SJCRH30 (cell line): ENCODE measurements around the gene SYK. TPM values are rescaled to one million over a fixed set of nuclear protein-coding genes. Genes with fewer than 3 reads are reported as not detected.

ENCODE experiments used
- DNase-seq, 2 experiments: peaks; one replicate each; pipeline ENCODE4 v3.0.0-alpha.2; 2015 to 2020
- H3K27ac ChIP-seq: fragments of 250-450 bp; sonication (Bioruptor Pico); 2 replicates; pipeline ENCODE4 v1.5.1; 2020; ENCODE audit warnings: mild to moderate bottlenecking, moderate library complexity
- H3K27me3 ChIP-seq: fragments of 250-450 bp; sonication (Bioruptor Pico); 2 replicates; pipeline ENCODE4 v1.5.1; 2020; ENCODE audit warnings: mild to moderate bottlenecking, moderate library complexity
- H3K36me3 ChIP-seq: fragments of 250-450 bp; sonication (Bioruptor Pico); 2 replicates; pipeline ENCODE4 v1.5.1; 2020; ENCODE audit warnings: mild to moderate bottlenecking, moderate library complexity
- H3K4me1 ChIP-seq: fragments of 250-450 bp; sonication (Bioruptor Pico); 2 replicates; pipeline ENCODE4 v1.5.1; 2020; ENCODE audit warnings: mild to moderate bottlenecking, moderate library complexity
- H3K4me3 ChIP-seq: fragments of 250-450 bp; sonication (Bioruptor Pico); 2 replicates; pipeline ENCODE4 v1.5.1; 2020; ENCODE audit warnings: mild to moderate bottlenecking, moderate library complexity
- H3K9me3 ChIP-seq: fragments of 250-450 bp; sonication (Bioruptor Pico); replicated peaks from 2 replicates; pipeline ENCODE4 v1.5.1; 2020; ENCODE audit warnings: mild to moderate bottlenecking, moderate library complexity
- total RNA-seq: library from RNA; depleted of rRNA; stranded (reverse); fragments of >200 nt; shearing (Covaris generic); gene quantifications from 2 replicates; pipeline ENCODE4 v1.2.3, GENCODE V29; 2014

SYK gene
- total RNA-seq, 1 experiment from 2014 or later = not detected

DNA sequence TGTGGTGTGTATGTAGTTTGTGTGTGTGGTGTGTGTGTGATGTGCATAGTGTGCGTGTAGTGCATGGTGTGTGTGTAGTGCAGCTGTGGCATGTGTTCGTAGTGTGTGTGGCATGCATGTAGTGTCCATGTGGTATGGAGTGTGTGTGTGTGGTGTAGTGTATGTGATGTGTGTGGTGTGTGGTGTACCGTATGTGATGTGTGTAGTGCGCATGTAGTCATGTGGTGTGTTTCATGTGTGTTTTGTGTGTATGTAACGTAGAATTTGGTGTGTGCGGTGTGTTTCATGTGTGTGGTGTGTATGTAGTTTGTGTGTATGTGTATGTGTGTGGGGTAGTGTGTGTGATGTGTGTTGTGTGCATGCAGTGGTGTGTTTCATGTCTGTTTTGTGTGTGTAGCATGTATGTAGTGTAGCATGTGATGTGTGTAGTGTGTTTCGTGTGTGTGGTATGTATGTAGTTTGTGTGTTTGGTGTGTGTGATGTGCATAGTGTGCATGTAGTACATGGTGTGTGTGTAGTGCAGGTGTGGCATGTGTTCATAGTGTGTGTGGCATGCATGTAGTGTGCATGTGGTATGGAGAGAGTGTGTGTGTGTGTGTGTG lies 40.7 kb downstream of the SYK start:
- DNase-seq = no peak
- Histone ChIP-seq H3K27ac (no peak overlapping the region), H3K4me1 (no peaks in the 10 kb centered on the region), H3K9me3 (peaks cover 5% of the 10 kb centered on the region; the same call in 1 of the 2 replicates), H3K27me3 (no peaks in the 10 kb centered on the region), H3K36me3 (no peaks in the 10 kb centered on the region), H3K4me3 (no peak overlapping the region)

DNA sequence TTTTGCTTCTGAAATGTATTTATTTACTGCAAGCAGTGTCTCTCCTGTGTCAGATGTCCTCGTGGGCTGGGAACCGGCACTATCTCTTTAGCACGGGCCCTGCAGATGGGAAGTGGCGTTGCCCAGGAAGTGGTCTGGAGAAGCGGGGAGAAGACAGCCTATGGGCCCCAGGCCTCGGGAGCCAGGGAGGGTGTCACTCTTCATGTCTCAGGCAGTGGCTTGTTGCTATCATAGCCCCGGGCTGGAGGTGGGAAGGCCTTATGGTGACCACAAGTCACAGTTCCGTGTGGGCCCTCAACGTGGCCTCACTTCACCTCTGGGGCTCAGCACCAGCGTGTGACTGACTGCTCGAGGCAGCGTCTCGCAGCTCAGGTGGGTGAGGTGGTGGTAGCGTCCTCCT lies 41.4 kb downstream of the SYK start:
- Histone ChIP-seq H3K4me1 (no peaks in the 10 kb centered on the region), H3K36me3 (no peaks in the 10 kb centered on the region), H3K4me3 (no peak overlapping the region), H3K27ac (no peak overlapping the region), H3K27me3 (no peaks in the 10 kb centered on the region), H3K9me3 (peaks cover 5% of the 10 kb centered on the region; the same call in 1 of the 2 replicates)
- DNase-seq = no peak

DNA sequence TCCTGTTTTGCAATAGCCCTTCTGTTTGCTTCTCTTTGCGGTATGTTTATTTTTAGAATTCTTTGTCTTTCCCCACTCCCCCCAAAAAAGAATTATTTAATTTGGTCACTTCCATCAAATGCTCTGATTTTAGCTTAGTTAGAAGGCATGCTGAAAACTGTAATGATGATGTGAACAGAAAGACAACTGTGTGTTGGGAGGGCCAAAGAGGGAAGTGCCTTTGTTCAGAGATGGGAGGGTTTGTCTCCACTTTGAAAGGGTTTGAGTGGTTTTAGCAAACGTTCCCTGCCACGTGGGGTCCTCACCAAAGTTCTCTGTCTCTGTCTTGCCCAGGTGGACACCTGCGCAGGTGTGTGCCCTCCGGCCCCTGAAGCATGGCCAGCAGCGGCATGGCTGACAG lies 41.9 kb downstream of the SYK start:
- no peak overlapping the region for H3K4me3 ChIP-seq
- peaks cover 5% of the 10 kb centered on the region; the same call in 1 of the 2 replicates for H3K9me3 ChIP-seq
- no peaks in the 10 kb centered on the region for H3K4me1 ChIP-seq
- no peak overlapping the region for H3K27ac ChIP-seq
- H3K36me3 ChIP-seq = no peaks in the 10 kb centered on the region
- H3K27me3 ChIP-seq = no peaks in the 10 kb centered on the region
- no peak for DNase-seq

DNA sequence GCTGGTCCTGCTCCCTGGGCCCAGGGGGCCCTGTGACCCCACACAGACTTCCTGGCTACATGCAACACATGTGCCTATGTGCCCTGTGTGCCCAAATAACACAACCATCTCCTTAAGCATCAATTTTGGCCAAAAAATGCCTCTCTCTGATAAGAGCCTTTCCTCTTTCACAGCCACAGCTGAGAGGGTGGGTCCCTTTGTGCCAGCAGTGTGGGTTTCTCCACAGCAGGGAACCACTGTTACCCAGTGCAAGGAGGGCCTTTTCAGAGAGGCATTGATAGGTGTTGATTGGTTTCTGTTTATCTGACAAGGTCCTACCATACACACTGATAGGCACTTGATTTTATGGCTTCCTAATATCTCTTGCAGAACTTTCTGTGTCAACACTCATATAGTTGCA lies 42.7 kb downstream of the SYK start:
- H3K9me3 ChIP-seq = peaks cover 5% of the 10 kb centered on the region; the same call in 1 of the 2 replicates
- H3K4me3 ChIP-seq = no peak overlapping the region
- no peak for DNase-seq
- no peak overlapping the region for H3K27ac ChIP-seq
- H3K27me3 ChIP-seq = no peaks in the 10 kb centered on the region
- H3K36me3 ChIP-seq = no peaks in the 10 kb centered on the region
- no peaks in the 10 kb centered on the region for H3K4me1 ChIP-seq

DNA sequence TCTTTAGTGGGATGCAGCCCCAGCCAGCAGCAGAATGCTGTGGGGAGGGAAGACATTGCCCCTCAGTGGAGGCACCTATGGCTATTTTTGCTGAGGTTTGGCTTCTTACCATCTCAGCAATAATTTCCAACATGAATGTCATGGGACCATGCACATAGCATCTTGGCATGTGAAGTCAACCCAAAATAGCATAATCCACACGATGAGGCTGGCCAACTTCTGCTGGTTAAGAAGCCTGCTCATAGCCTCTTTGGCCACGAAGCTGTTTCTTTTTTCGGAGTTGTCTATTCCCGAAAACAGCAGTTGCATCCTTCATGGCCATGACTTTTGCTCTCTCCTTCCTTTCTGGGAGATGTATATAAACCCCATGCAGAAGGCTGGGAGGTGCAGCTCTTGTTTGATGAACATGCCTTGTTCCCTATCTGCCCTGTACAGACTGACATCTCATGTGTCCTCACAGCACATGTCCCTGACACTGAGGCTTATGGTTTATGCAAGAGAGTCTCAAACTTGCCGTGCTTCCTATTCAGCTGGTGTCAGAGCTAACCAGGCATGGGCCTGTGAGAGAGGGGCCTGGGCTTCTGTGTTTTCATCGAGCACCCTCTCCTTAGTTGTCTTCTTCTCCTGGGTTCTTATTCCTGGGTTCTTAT lies 45.3 kb downstream of the SYK start:
- Histone ChIP-seq H3K9me3 (no peaks in the 10 kb centered on the region), H3K27ac (no peak overlapping the region), H3K36me3 (no peaks in the 10 kb centered on the region), H3K27me3 (no peaks in the 10 kb centered on the region), H3K4me3 (no peak overlapping the region), H3K4me1 (no peaks in the 10 kb centered on the region)
- DNase-seq = no peak

DNA sequence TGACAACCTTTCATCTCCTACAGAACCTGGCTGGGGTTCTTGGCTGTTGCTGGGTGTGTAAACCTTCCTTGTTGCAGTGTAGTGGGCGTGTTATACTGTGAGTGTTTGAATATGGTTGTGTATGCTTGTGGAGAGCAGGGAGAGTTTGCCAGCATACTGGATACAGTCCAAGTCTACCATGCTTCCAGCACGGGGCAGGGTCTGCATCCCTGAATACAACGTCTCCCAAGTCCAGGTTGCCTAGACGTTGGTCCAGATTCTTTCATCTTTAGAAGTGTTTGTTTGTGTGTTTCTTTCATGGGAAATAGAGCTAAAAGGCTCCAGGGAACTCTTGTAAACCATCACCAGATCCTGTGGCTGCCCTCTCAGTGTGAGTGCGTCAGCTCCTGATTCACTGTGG lies 46.4 kb downstream of the SYK start:
- H3K27ac ChIP-seq = no peak overlapping the region
- no peak for DNase-seq
- H3K36me3 ChIP-seq = no peaks in the 10 kb centered on the region
- no peak overlapping the region for H3K4me3 ChIP-seq
- H3K9me3 ChIP-seq = no peaks in the 10 kb centered on the region
- H3K4me1 ChIP-seq = no peaks in the 10 kb centered on the region
- H3K27me3 ChIP-seq = no peaks in the 10 kb centered on the region

DNA sequence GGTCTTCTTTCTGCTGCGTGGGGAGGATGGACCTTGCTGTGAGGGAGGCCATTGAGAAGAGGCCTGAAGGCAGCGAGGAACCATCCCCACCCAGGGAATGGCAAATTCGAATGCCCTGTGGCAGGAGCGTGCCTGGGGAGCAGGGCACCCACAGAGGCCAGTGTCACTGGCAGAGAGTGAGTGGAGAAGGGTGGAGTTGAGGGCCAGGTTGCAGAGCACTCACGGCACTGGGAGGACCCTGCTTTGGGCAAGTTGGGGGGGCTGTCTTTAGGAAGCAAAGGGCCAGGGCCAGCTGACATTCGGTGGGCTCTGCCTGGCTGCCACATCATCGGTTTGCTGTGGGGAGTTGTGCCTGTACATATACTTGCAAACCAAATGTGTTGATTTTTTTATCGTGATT lies 47.2 kb downstream of the SYK start:
- no peak for DNase-seq
- no peak overlapping the region for H3K4me3 ChIP-seq
- H3K9me3 ChIP-seq = no peaks in the 10 kb centered on the region
- H3K36me3 ChIP-seq = no peaks in the 10 kb centered on the region
- H3K27me3 ChIP-seq = no peaks in the 10 kb centered on the region
- H3K27ac ChIP-seq = no peak overlapping the region
- no peaks in the 10 kb centered on the region for H3K4me1 ChIP-seq

DNA sequence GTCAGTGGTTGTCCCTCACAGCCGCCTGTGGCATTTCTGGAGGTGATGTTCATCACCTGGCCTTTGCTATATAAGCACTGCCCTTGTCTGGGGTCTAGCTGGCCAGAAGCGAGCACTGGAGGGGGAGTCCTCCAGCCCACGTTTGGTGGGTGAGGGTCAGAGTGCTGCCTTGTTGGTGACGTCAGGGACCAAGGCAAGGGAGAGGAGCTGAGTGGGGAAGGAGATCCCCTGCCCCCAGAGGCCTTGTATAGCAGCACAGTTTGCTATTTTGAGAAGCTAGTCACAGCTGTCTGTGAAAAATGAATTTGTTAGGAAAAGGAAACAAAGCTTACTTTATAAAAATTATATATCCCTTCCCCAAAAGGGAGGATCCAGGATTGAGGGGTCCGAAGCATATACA lies 49.8 kb downstream of the SYK start:
- no peak overlapping the region for H3K4me3 ChIP-seq
- H3K36me3 ChIP-seq = no peaks in the 10 kb centered on the region
- H3K27me3 ChIP-seq = no peaks in the 10 kb centered on the region
- no peaks in the 10 kb centered on the region for H3K4me1 ChIP-seq
- H3K27ac ChIP-seq = no peak overlapping the region
- no peaks in the 10 kb centered on the region for H3K9me3 ChIP-seq
- DNase-seq = no peak

DNA sequence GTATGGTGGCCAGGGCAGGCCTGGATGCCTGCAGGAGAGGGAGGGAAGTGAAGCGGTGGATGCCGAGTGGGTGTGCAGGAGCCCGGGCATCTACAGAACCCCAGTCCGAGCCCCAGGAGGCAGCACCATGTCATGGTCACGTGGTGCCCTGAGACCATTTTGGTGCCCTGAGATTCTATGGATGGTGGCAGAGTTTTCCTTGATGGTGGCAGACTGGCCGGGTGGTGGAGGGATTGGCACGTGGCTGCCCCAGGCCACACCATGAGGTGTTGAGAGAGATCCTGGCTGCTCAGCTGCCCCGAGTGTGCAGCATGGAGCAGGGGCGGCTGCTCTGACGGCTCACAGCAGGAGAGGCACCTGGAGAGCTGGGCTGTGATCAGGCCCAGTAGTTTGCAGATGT lies 52.3 kb downstream of the SYK start:
- Histone ChIP-seq H3K36me3 (no peaks in the 10 kb centered on the region), H3K27me3 (no peaks in the 10 kb centered on the region), H3K9me3 (no peaks in the 10 kb centered on the region), H3K4me1 (no peaks in the 10 kb centered on the region), H3K27ac (no peak overlapping the region), H3K4me3 (no peak overlapping the region)
- no peak for DNase-seq

DNA sequence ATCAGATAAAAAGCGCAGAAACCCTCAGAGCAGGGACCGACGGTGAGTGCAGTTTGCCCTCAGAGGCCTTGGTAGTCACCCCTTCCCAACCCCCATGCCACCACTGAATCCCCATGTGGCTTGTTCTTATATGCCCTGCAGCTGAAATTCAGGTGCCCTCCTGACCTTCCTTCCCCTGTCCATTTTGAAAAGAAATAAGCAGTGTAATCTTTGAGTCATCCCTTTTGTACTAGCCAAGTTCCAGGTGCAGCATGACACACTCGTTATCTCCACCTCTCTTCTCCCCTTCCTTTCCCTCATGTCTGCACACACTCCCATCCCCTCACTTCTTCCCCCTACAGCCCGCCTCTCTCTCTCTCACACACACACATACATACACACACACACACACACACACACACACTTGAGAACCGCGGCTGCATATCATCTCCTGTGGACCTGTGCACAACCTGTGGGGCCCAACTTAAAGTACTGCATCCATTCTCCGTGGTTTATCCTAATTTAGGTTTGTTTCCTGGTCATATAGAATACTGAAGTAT lies 53.1 kb downstream of the SYK start:
- no peak overlapping the region for H3K4me3 ChIP-seq
- H3K36me3 ChIP-seq = no peaks in the 10 kb centered on the region
- H3K9me3 ChIP-seq = no peaks in the 10 kb centered on the region
- H3K4me1 ChIP-seq = no peaks in the 10 kb centered on the region
- no peak overlapping the region for H3K27ac ChIP-seq
- DNase-seq = no peak
- H3K27me3 ChIP-seq = no peaks in the 10 kb centered on the region

DNA sequence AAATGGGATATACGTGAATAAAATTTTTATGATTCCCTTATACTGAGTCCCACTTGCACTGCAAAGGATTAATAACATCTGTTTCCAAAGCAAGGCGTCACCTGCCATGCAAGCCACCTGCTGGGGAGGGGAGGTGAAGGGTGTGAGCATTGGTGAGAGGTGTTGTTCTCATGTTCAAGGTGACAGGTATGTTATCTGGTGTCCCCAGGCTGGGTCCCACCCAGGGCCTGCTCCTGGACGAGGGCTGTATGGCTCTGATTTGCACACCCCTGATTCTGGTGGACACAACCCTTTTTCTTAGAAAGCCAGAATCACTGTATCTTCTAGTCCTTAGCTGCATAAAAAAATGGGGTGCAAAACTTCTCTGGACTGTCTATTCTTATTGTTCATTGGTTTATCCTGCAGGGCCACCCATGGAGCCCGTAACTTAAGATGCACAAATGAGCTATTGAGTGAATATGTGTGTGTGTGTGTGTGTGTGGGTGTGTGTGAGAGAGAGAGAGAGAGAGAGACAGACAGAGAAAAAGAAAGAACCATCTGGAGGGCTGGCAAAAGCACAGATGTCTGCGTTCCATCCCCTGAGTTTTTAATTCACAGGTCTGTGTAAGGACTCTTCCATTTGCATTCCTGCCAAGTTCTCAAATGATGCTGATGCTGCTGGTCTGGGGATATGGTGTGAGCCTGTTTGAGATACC lies 53.7 kb downstream of the SYK start:
- H3K27ac ChIP-seq = no peak overlapping the region
- H3K27me3 ChIP-seq = no peaks in the 10 kb centered on the region
- DNase-seq = no peak
- H3K4me1 ChIP-seq = no peaks in the 10 kb centered on the region
- H3K9me3 ChIP-seq = no peaks in the 10 kb centered on the region
- H3K4me3 ChIP-seq = no peak overlapping the region
- no peaks in the 10 kb centered on the region for H3K36me3 ChIP-seq

DNA sequence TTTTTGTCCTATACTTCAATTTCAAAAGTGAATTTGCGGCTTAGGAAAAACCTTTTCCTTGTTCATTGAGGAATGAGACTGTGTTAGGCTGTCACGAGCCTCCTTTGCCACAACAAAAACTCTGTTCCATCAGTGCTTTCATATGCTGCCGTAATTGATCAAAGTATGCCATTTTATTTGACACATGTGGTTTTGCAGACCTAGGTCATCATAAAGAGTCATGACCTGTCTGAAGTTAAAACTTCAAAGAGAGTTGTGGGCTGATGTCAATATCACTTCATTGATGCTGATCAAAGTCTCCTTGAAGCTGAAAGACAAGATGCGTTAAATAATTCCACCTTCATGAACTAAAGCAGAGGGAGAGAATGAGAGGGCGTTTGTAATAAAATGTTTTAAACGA lies 55.5 kb downstream of the SYK start:
- Histone ChIP-seq H3K36me3 (no peaks in the 10 kb centered on the region), H3K27me3 (no peaks in the 10 kb centered on the region)

DNA sequence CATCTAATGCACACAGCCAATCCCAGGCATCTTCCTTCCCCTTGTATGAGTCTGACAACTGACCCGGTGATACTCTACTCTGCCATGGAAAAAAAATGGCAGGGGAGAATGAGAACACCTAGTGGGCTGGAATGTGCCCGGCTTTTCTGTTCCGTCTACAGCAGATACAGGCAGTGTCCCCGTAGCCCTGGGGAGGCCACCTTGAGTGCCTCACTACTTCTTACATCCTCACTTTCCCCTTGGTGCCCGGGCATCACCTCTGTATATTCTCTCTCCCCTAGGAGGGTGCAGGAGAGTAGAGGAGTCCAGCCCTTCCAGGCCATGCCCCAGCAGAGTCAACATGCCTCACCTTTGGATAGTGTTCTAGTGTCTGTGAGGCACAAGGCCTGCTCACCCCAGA lies 56.2 kb downstream of the SYK start:
- no peak for DNase-seq
- no peaks in the 10 kb centered on the region for H3K27me3 ChIP-seq
- H3K4me1 ChIP-seq = no peaks in the 10 kb centered on the region
- no peak overlapping the region for H3K27ac ChIP-seq
- no peaks in the 10 kb centered on the region for H3K36me3 ChIP-seq
- H3K4me3 ChIP-seq = no peak overlapping the region
- no peaks in the 10 kb centered on the region for H3K9me3 ChIP-seq

More for the DNA sequence above, 55.5 kb downstream of the SYK start:
- Histone ChIP-seq H3K27ac (no peak overlapping the region), H3K4me3 (no peak overlapping the region), H3K4me1 (no peaks in the 10 kb centered on the region), H3K9me3 (no peaks in the 10 kb centered on the region)
- no peak for DNase-seq

DNA sequence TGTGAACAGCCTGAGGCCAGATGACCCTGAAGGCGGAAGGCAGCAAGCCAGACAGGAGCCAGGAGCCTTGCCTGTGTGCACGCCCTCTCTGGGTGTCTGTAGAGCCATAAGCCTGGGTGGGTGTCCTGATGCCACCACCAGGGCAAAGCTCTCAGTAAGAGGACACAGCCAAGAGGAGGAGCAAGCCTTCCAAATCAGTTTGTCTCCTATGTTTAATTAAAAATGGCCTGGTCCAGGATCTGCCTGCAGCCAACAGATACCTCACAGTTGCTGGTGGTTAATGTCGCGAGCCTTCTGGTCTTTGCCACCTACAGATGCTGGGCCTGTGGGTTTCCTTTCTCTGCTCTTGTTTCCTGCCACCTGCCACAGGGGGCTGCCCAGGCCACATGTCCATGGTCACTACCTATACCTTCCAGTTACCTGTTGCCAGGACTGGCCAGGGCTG lies 56.9 kb downstream of the SYK start:
- Histone ChIP-seq H3K9me3 (no peaks in the 10 kb centered on the region), H3K36me3 (no peaks in the 10 kb centered on the region), H3K4me1 (no peaks in the 10 kb centered on the region), H3K27ac (no peak overlapping the region), H3K4me3 (no peak overlapping the region), H3K27me3 (no peaks in the 10 kb centered on the region)
- DNase-seq = no peak

DNA sequence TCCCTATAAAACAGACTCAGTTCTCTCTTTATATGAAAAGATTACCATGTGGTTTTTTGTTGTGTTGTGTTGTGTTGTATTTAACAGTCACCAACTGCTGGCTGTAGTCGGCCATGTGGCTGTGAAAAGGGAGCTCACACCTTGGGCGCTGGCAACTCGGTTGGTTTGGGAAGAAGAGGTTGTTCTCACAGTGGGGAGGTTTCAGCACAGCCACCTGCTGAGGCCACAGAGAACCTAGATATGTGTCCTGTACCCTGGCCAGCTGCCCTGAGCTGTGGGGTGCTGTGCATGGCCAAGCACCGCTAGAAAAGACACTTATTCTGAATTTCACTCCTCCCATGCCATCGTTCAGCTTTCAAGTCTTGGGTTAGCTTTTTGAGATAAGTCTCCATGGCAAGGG lies 58.8 kb downstream of the SYK start:
- Histone ChIP-seq H3K36me3 (no peaks in the 10 kb centered on the region), H3K4me3 (no peak overlapping the region), H3K4me1 (no peaks in the 10 kb centered on the region), H3K9me3 (no peaks in the 10 kb centered on the region), H3K27ac (no peak overlapping the region), H3K27me3 (no peaks in the 10 kb centered on the region)
- no peak for DNase-seq
